IPS DF 6.9 (cell line): ENCODE data around the gene PLCD1.
"Not testable (repeated sequence)": the region's sequence is repeated elsewhere in the genome, so short reads cannot be mapped to it uniquely, and the experiment has no call there.

Experiments
- DNase-seq: peaks from one replicate; pipeline ENCODE4 v3.0.0-alpha.2; 2013; ENCODE audit warnings: low read depth, low spot score
- H3K27ac ChIP-seq: one replicate; pipeline ENCODE4 v1.5.1; 2013; ENCODE audit warnings: low read length, control low read depth
- H3K27me3 ChIP-seq: 2 replicates; pipeline ENCODE4 v1.6.1; 2013; ENCODE audit warnings: mild to moderate bottlenecking, low read length; ENCODE audit not compliant: control insufficient read depth, insufficient read depth
- H3K36me3 ChIP-seq: 2 replicates; pipeline ENCODE4 v1.6.1; 2013; ENCODE audit warnings: low read length; ENCODE audit not compliant: control insufficient read depth, insufficient read depth
- H3K4me1 ChIP-seq: 2 replicates; pipeline ENCODE4 v1.6.1; 2013; ENCODE audit warnings: low read length; ENCODE audit not compliant: control insufficient read depth, insufficient read depth
- H3K4me3 ChIP-seq: 2 replicates; pipeline ENCODE4 v1.5.1; 2013; ENCODE audit warnings: mild to moderate bottlenecking, low read length
- H3K9me3 ChIP-seq: 2 replicates; pipeline ENCODE4 v1.6.1; 2013; ENCODE audit warnings: low read length, inconsistent platforms; ENCODE audit not compliant: control insufficient read depth, insufficient read depth
- WGBS: extraction: QIAGEN DNeasy Blood & Tissue Kit; methylation state at CpG from one replicate; pipeline ENCODE4 v1.1.7; 2013; ENCODE audit warnings: mixed read lengths, missing lambda C conversion rate; ENCODE audit not compliant: insufficient read length, insufficient coverage; 5-methylcytosine and 5-hydroxymethylcytosine counted together

The PLCD1 gene

GRCh38 chr3:38053286-38053685, 23.8 kb upstream of the PLCD1 start:
- not testable (repeated sequence) for H3K4me1 ChIP-seq, H3K9me3 ChIP-seq, H3K27ac ChIP-seq, DNase-seq, H3K4me3 ChIP-seq, H3K27me3 ChIP-seq, H3K36me3 ChIP-seq
- no CpG with 5 or more reads among the region's 32 CpGs for WGBS

GRCh38 chr3:38051131-38051530, 21.7 kb upstream of the PLCD1 start:
- no peak overlapping the region for H3K27ac ChIP-seq

GRCh38 chr3:38049358-38050126, 20.1 kb upstream of the PLCD1 start:
- Histone ChIP-seq H3K4me1 (no peaks in the 10 kb centered on the region), H3K27ac (no peak overlapping the region), H3K36me3 (no peaks in the 10 kb centered on the region; the same call in 1 of the 2 replicates), H3K9me3 (no peaks in the 10 kb centered on the region; the same call in 1 of the 2 replicates), H3K27me3 (no peaks in the 10 kb centered on the region; the same call in 1 of the 2 replicates), H3K4me3 (no peak overlapping the region)
- DNase-seq: no peak
- WGBS: no CpG with 5 or more reads among the region's 4 CpGs

More at GRCh38 chr3:38051131-38051530, 21.7 kb upstream of the PLCD1 start:
- no peaks in the 10 kb centered on the region; the same call in 1 of the 2 replicates for H3K36me3 ChIP-seq
- no CpG with 5 or more reads among the region's 13 CpGs for WGBS
- H3K4me3 ChIP-seq: no peak overlapping the region
- no peak for DNase-seq
- H3K4me1 ChIP-seq: no peaks in the 10 kb centered on the region
- no peaks in the 10 kb centered on the region; the same call in 1 of the 2 replicates for H3K27me3 ChIP-seq
- no peaks in the 10 kb centered on the region; the same call in 1 of the 2 replicates for H3K9me3 ChIP-seq

GRCh38 chr3:38047896-38048295, 18.5 kb upstream of the PLCD1 start:
- H3K4me1 ChIP-seq: no peaks in the 10 kb centered on the region
- no peak overlapping the region for H3K4me3 ChIP-seq
- H3K27ac ChIP-seq: no peak overlapping the region
- H3K27me3 ChIP-seq: no peaks in the 10 kb centered on the region
- H3K9me3 ChIP-seq: no peaks in the 10 kb centered on the region; the same call in 1 of the 2 replicates
- no peaks in the 10 kb centered on the region; the same call in 1 of the 2 replicates for H3K36me3 ChIP-seq
- no peak for DNase-seq
- WGBS: no CpG with 5 or more reads among the region's 2 CpGs

GRCh38 chr3:38046821-38047220, 17.4 kb upstream of the PLCD1 start:
- no peaks in the 10 kb centered on the region for H3K4me1 ChIP-seq
- no peak overlapping the region for H3K4me3 ChIP-seq
- no peak for DNase-seq
- H3K9me3 ChIP-seq: no peaks in the 10 kb centered on the region
- H3K27ac ChIP-seq: no peak overlapping the region
- WGBS: no CpG with 5 or more reads among the region's 2 CpGs
- no peaks in the 10 kb centered on the region for H3K36me3 ChIP-seq
- H3K27me3 ChIP-seq: no peaks in the 10 kb centered on the region

- no CpG with 5 or more reads among the region's 4 CpGs for WGBS
- Histone ChIP-seq H3K27me3 (no peaks in the 10 kb centered on the region), H3K36me3 (no peaks in the 10 kb centered on the region), H3K27ac (no peak overlapping the region), H3K4me1 (no peaks in the 10 kb centered on the region), H3K9me3 (no peaks in the 10 kb centered on the region), H3K4me3 (no peak overlapping the region)
- no peak for DNase-seq
Measured at GRCh38 chr3:38046027-38046426, 16.6 kb upstream of the PLCD1 start.

GRCh38 chr3:38043486-38043885, 14.0 kb upstream of the PLCD1 start:
- Histone ChIP-seq H3K36me3 (no peaks in the 10 kb centered on the region), H3K4me1 (peaks cover 3% of the 10 kb centered on the region; the same call in 1 of the 2 replicates), H3K27me3 (peaks cover 10% of the 10 kb centered on the region; the same call in 1 of the 2 replicates), H3K9me3 (no peaks in the 10 kb centered on the region), H3K27ac (no peak overlapping the region), H3K4me3 (no peak overlapping the region)
- no peak for DNase-seq
- no CpG with 5 or more reads among the region's 4 CpGs for WGBS

- Histone ChIP-seq H3K27ac (no peak overlapping the region), H3K27me3 (peaks cover 10% of the 10 kb centered on the region; the same call in 1 of the 2 replicates), H3K9me3 (no peaks in the 10 kb centered on the region), H3K4me3 (no peak overlapping the region), H3K36me3 (no peaks in the 10 kb centered on the region), H3K4me1 (peaks cover 7% of the 10 kb centered on the region)
- WGBS: no CpG with 5 or more reads among the region's 5 CpGs
- DNase-seq: no peak
Measured at GRCh38 chr3:38040401-38040800, 11.0 kb upstream of the PLCD1 start.

- DNase-seq: no peak
Measured at GRCh38 chr3:38039899-38040261, 10.4 kb upstream of the PLCD1 start.

GRCh38 chr3:38039101-38039898, 9.9 kb upstream of the PLCD1 start, which contains the start of gene DLEC1:
Gene DLEC1 (plus strand): TSS chr3:38039208. CDS start chr3:38039226, 18 bp downstream.
- H3K27ac ChIP-seq: no peak within 1 kb of the TSS
- H3K9me3 ChIP-seq: no peaks in the 10 kb centered on the region
- H3K4me1 ChIP-seq: peaks cover 7% of the 10 kb centered on the region
- peaks cover 10% of the 10 kb centered on the region; the same call in 1 of the 2 replicates for H3K27me3 ChIP-seq
- no peaks in the 10 kb centered on the region for H3K36me3 ChIP-seq
- no CpG with 5 or more reads among the region's 67 CpGs for WGBS
- no peak for DNase-seq
- H3K4me3 ChIP-seq: peak within 1 kb of the TSS; percentile 53; the same call in 1 of the 2 replicates

More at GRCh38 chr3:38039899-38040261, 10.4 kb upstream of the PLCD1 start:
- Histone ChIP-seq H3K27ac (no peak overlapping the region), H3K36me3 (no peaks in the 10 kb centered on the region), H3K27me3 (peaks cover 10% of the 10 kb centered on the region; the same call in 1 of the 2 replicates), H3K4me3 (no peak overlapping the region; the same call in 1 of the 2 replicates), H3K4me1 (peaks cover 7% of the 10 kb centered on the region), H3K9me3 (no peaks in the 10 kb centered on the region)
- no CpG with 5 or more reads among the region's 11 CpGs for WGBS
